Fibroblast of skin of right quadriceps (primary cell): ENCODE data around the gene LLGL2.

Experiments
- DNase-seq: peaks from one replicate; pipeline ENCODE4 v3.0.0-alpha.2; 2013

Gene LLGL2

DNA sequence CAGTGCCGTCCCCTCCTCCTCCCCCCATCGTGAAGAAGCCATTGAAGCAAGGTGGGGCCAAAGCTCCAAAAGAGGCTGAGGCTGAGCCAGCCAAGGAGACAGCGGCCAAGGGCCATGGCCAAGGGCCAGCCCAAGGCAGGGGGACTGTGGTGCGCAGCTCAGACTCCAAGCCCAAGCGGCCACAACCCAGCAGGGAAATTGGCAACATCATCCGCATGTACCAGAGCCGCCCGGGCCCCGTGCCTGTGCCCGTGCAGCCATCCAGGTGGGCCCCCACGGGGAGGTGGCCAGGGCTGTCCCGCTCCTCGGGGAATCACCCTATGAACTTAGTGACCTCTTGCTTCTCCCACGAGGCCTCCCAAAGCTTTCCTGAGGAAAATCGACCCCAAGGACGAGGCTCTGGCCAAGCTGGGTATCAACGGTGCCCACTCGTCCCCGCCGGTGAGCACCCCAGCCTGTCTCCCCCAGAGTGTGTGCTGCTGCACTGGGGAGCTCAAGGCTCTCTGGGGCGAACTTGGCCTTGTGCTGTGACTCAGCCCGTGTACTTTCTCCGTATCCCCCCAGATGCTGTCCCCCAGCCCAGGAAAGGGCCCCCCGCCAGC, 91.1 kb downstream of the LLGL2 start:
- DNase-seq, result no peak

GRCh38 chr17:75617218-75617617, 91.7 kb downstream of the LLGL2 start:
- DNase-seq, result no peak

DNA sequence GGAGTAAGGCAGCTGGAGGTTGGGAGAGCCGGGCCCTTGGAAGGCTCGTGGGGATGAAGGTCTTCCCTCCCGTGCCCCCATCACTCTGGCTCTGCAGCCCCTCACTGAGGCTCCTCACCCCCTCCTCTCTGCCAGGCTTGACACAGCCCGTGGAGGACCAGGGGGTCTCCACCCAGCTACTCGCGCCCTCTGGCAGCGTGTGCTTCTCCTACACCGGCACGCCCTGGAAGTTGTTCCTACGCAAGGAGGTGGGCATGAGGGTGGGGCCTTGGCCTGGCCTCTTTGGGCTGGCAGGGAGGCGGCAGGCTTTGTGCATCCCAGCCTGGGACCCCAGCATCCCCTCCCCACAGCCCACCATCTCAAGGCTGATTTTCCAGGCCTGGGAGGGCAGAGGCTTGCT, 92.2 kb downstream of the LLGL2 start:
- DNase-seq, result no peak

DNA sequence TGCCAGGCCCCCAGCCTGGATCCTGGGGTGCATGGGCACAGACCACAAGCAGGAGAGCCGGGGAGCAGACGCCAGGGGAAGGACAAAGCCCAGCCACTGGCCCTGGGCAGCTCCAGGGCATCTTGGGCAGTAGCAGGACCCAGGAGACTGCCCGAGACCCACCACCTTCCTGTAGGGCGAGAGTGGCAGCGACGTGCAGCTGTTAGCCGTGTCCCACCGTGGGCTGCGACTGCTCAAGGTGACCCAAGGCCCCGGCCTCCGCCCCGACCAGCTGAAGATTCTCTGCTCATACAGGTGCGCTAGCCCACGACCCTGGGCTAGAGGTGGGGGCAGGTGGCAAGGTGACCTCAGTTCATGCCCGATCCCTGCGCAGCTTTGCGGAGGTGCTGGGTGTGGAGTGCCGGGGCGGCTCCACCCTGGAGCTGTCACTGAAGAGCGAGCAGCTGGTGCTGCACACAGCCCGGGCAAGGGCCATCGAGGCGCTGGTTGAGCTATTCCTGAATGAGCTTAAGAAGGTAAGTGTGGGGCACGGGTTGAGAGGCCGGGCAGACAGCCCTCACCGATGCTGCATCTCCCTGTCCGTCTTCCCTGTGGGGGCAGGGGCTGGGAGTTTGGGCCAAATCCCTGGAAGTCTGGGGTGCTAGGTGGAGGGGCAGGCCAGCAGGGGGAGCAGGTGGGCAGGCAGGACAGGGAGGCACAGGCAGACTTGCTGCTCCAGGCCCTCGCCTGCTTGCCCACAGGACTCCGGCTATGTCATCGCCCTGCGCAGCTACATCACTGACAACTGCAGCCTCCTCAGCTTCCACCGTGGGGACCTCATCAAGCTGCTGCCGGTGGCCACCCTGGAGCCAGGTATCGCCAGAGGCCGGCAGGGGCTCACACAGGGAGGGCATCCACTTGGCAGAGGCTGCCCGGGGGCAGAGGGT, 94.3 kb downstream of the LLGL2 start:
- DNase-seq, result peak; percentile 24

DNA sequence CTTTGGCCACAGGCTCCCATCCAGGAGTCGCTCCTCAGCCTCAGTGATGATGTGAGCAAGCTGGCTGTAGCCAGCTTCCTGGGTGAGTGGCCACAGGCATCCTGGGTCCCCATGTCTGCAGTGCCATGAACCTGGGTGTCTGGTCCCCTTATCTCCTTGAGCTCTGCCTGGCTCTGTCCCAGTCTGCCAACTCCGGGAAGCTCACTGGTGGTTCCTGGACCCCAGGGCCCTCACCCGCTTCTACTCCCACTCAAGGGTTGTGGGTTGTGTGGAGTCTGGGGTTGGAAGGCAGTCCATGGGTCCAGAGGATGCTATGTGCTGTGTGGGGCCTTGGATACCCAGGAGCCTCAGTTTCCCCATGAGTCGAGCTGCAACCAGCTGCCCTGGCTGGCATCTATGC, 96.0 kb downstream of the LLGL2 start:
- DNase-seq, result no peak

DNA sequence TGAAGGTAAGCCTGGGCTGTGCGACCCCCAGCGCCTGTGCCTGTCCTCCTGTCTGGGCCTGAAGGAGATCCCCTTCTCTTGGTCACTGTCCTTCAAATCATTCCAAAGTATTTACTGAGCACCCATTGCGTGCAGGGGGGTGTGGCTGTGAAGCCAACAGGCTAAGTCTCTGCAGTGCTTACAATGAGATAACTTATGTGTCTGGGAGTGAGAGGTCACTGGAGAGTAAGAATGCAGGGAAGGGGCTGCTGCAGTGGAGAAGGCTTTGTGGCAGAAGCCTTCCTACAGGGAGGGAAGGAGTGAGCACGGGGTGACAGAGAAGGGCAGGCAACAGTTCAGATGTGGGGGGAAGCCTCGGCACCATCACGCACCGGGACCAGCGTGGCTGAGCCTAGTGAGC, 96.6 kb downstream of the LLGL2 start:
- DNase-seq, result no peak

GRCh38 chr17:75622771-75623273, 97.3 kb downstream of the LLGL2 start:
- DNase-seq, result no peak

- no peak for DNase-seq
Measured at GRCh38 chr17:75623386-75623785, 97.9 kb downstream of the LLGL2 start.

- no peak for DNase-seq
Measured at GRCh38 chr17:75624021-75624420, 98.5 kb downstream of the LLGL2 start.
